PC-3 (cell line): ENCODE data around the gene CTNNA2.

Experiments used
- EZH2 ChIP-seq: fragments of 300-600 bp; sonication (generic); IDR thresholded peaks from one replicate; pipeline ENCODE4 v1.6.1; 2017; ENCODE audit warnings: antibody characterized with exemption, mild to moderate bottlenecking, low read length; ENCODE audit not compliant: unreplicated experiment
- EZH2phosphoT487 ChIP-seq: fragments of 300-600 bp; sonication (generic); IDR thresholded peaks from 2 replicates; pipeline ENCODE4 v1.6.1; 2018; ENCODE audit warnings: mild to moderate bottlenecking, antibody characterized with exemption, low read length, borderline replicate concordance
- TF ChIP-seq, protein P1 (sequence below): fragments of 300-600 bp; sonication (generic); conservative IDR thresholded peaks from 2 replicates; pipeline ENCODE4 v1.5.1; 2017; ENCODE audit warnings: antibody characterized with exemption, low read depth, mild to moderate bottlenecking, low read length

DNA sequence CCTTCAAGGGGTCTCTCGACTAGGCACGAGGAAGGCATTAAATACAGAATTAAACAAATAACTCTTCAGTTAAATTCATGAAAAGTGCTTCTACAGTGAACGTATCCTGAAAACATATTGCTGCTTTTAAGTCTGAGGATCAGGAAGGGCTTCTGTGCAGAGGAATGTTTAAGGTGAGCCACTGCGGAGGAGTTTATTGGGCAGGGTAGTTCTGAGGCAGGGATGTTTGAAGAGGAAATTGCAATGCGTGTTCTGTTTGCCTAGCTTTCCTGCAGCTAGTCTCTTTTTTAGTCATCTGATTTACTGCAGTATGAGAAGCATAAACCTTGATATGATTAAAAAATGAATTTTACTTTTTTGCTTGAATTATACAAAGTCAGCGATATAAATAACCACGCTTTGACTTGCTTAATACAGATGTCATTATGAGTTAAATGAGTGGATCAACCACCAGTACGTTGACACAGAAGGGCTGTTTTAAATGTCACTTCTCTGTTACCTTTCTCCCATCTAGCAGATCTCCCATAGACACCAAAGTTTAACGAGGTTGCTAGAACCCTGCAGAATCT lies 98.7 kb downstream of the CTNNA2 start:
- TF ChIP-seq, protein P1, sequence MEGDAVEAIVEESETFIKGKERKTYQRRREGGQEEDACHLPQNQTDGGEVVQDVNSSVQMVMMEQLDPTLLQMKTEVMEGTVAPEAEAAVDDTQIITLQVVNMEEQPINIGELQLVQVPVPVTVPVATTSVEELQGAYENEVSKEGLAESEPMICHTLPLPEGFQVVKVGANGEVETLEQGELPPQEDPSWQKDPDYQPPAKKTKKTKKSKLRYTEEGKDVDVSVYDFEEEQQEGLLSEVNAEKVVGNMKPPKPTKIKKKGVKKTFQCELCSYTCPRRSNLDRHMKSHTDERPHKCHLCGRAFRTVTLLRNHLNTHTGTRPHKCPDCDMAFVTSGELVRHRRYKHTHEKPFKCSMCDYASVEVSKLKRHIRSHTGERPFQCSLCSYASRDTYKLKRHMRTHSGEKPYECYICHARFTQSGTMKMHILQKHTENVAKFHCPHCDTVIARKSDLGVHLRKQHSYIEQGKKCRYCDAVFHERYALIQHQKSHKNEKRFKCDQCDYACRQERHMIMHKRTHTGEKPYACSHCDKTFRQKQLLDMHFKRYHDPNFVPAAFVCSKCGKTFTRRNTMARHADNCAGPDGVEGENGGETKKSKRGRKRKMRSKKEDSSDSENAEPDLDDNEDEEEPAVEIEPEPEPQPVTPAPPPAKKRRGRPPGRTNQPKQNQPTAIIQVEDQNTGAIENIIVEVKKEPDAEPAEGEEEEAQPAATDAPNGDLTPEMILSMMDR, result no peak
- TF ChIP-seq EZH2 (no peak), EZH2phosphoT487 (no peak)
